Stomach (tissue), 9 donors: ENCODE results near the gene GALNT18. TPM values are rescaled to one million over a fixed set of nuclear protein-coding genes. Genes with fewer than 3 reads are reported as not detected.

ENCODE experiments used
- DNase-seq, 2 donors: peaks; one replicate each; pipeline versions ENCODE4 v3.0.0 to v3.0.0-alpha.2; 2013 to 2019
- H3K27ac ChIP-seq, 5 donors: fragments of 200-600 bp in 4 of 5; sonication (generic) in 4 of 5; one replicate each; pipeline ENCODE4 v1.5.1; 2013 to 2019; ENCODE audit warnings: mild to moderate bottlenecking in 1 of 5, moderate library complexity in 1 of 5
- H3K27me3 ChIP-seq, 3 donors: fragments of 200-600 bp; sonication (generic); one replicate each; pipeline ENCODE4 v1.5.1; 2017 to 2019; ENCODE audit warnings: mixed run types in 1 of 3
- H3K36me3 ChIP-seq, 4 donors: fragments of 200-600 bp; sonication (generic); 1 replicate in 3 of 4; 2 replicates in 1 of 4; pipeline ENCODE4 v1.5.1; 2016 to 2019
- H3K4me1 ChIP-seq, 4 donors: fragments of 200-600 bp; sonication (generic); one replicate each; pipeline ENCODE4 v1.5.1; 2016 to 2019
- H3K4me3 ChIP-seq, 4 donors: fragments of 200-600 bp; sonication (generic) in 3 of 4; one replicate each; pipeline ENCODE4 v1.5.1; 2016 to 2019; ENCODE audit warnings: mild to moderate bottlenecking in 1 of 4
- H3K9me3 ChIP-seq, 4 donors: fragments of 200-600 bp; sonication (generic); one replicate each; pipeline ENCODE4 v1.5.1; 2016 to 2019
- CTCF ChIP-seq, 7 experiments: fragments of 450-650 bp in 4 of 7; fragments of 200-600 bp in 3 of 7; sonication (generic) in 3 of 7; IDR thresholded peaks; one replicate each; pipeline ENCODE4 v1.5.1; 2016 to 2019; ENCODE audit warnings: antibody characterized with exemption in 7 of 7, control low read depth in 2 of 7, mild to moderate bottlenecking in 1 of 7
- EP300 ChIP-seq: sonication (generic); formaldehyde crosslinking; IDR thresholded peaks from one replicate; pipeline ENCODE4 v1.6.1; 2017; ENCODE audit warnings: antibody characterized with exemption
- POLR2A ChIP-seq, 4 donors: fragments of 450-650 bp; IDR thresholded peaks; one replicate each; pipeline ENCODE4 v1.6.1; 2016; ENCODE audit warnings: antibody characterized with exemption in 4 of 4, control low read depth in 2 of 4, mild to moderate bottlenecking in 1 of 4, moderate library complexity in 1 of 4
- POLR2AphosphoS5 ChIP-seq, 3 donors: sonication (generic); formaldehyde crosslinking; IDR thresholded peaks; one replicate each; pipeline ENCODE4 v1.6.1; 2016; ENCODE audit warnings: antibody characterized with exemption in 3 of 3
- WGBS, 5 donors: extraction: QIAGEN DNeasy Blood & Tissue Kit in 3 of 5; methylation state at CpG; one replicate each; pipeline versions ENCODE4 v1.1.5 to v1.1.7; 2013 to 2018; 5-methylcytosine and 5-hydroxymethylcytosine counted together
- intact Hi-C: fragments of 100-400 bp; cut with DNase I; formaldehyde crosslinking; loops from one replicate; pipeline ENCODE4 v1.15.1; 2023; ENCODE audit warnings: low total_unique reads
- polyA plus RNA-seq, 3 donors: library from polyadenylated mRNA; stranded (reverse); fragments of 200-250 nt; gene quantifications; one replicate each; pipeline ENCODE4 v1.2.3, GENCODE V29; 2013
- total RNA-seq, 5 donors: library from RNA; depleted of rRNA; stranded (reverse); fragments of >200 nt; gene quantifications; one replicate each; pipeline versions ENCODE4 v1.1.0 to v1.2.3, GENCODE V29; 2014 to 2016
- donor health status: healthy with polysubstance abuse.
- donor health status: Bipolar disorder and iron deficiency.
- donor health status: healthy.

The GALNT18 gene
- total and polyA plus RNA-seq, 8 donors = 0.58 to 16.1 (median 2.7) TPM

- 39 to 72% (median 67%) methylated on average over 4 of the region's 4 CpGs for WGBS, 5 donors
- TF ChIP-seq POLR2AphosphoS5 (IDR thresholded peaks at IDR 0.05) = no peak
- TF ChIP-seq POLR2A (IDR thresholded peaks at IDR 0.05) = no peak
- TF ChIP-seq EP300 = no peak
- no peak for TF ChIP-seq CTCF (IDR thresholded peaks at IDR 0.05)
- Histone ChIP-seq H3K27ac (no peak overlapping the region), H3K36me3 (no peaks in the 10 kb centered on the region), H3K9me3 (no peaks in the 10 kb centered on the region), H3K4me3 (no peak overlapping the region), H3K27me3 (peaks cover 0 to 6% (median 0%) of the 10 kb centered on the region in 3 donors), H3K4me1 (peaks cover 0 to 25% (median 18%) of the 10 kb centered on the region in 4 donors)
- intact Hi-C loops = no loop called here
- no peak for DNase-seq
Measured at GRCh38 chr11:11415901-11416300, 205.9 kb downstream of the GALNT18 start.

GRCh38 chr11:11414996-11415395, 206.8 kb downstream of the GALNT18 start:
- DNase-seq = no peak
- H3K4me1 ChIP-seq = peaks cover 0 to 21% (median 11%) of the 10 kb centered on the region in 4 donors
- WGBS, 5 donors = 94 to 99% (median 96%) methylated on average over 7 of the region's 7 CpGs
- no peaks in the 10 kb centered on the region for H3K9me3 ChIP-seq
- H3K27me3 ChIP-seq = peaks cover 0 to 8% (median 0%) of the 10 kb centered on the region in 3 donors
- intact Hi-C loops = no loop called here
- H3K4me3 ChIP-seq = no peak overlapping the region
- H3K36me3 ChIP-seq = no peaks in the 10 kb centered on the region
- no peak for TF ChIP-seq POLR2AphosphoS5 (IDR thresholded peaks at IDR 0.05)
- no peak for TF ChIP-seq POLR2A (IDR thresholded peaks at IDR 0.05)
- TF ChIP-seq CTCF (IDR thresholded peaks at IDR 0.05) = no peak
- TF ChIP-seq EP300 = no peak
- H3K27ac ChIP-seq = no peak overlapping the region

GRCh38 chr11:11413776-11414175, 208.0 kb downstream of the GALNT18 start:
- DNase-seq = no peak
- intact Hi-C loops = no loop called here
- WGBS, 5 donors = 84 to 92% (median 88%) methylated on average over 6 of the region's 6 CpGs

GRCh38 chr11:11411401-11411985, 210.3 kb downstream of the GALNT18 start:
- intact Hi-C loops = no loop called here
- WGBS, 5 donors = 73 to 86% (median 82%) methylated on average over 8 of the region's 8 CpGs
- Histone ChIP-seq H3K36me3 (no peaks in the 10 kb centered on the region), H3K27ac (no peak overlapping the region), H3K27me3 (peaks cover 0 to 10% (median 0%) of the 10 kb centered on the region in 3 donors), H3K4me3 (no peak overlapping the region), H3K9me3 (no peaks in the 10 kb centered on the region), H3K4me1 (peaks cover 0 to 38% (median 21%) of the 10 kb centered on the region in 4 donors)
- no peak for DNase-seq
- TF ChIP-seq EP300 (no peak), POLR2A (IDR thresholded peaks at IDR 0.05) (no peak), POLR2AphosphoS5 (IDR thresholded peaks at IDR 0.05) (no peak), CTCF (IDR thresholded peaks at IDR 0.05) (no peak)

More at GRCh38 chr11:11413776-11414175, 208.0 kb downstream of the GALNT18 start:
- no peaks in the 10 kb centered on the region for H3K9me3 ChIP-seq
- no peak overlapping the region for H3K27ac ChIP-seq
- H3K27me3 ChIP-seq = peaks cover 0 to 10% (median 0%) of the 10 kb centered on the region in 3 donors
- H3K4me3 ChIP-seq = no peak overlapping the region
- peaks cover 0 to 32% (median 13%) of the 10 kb centered on the region in 4 donors for H3K4me1 ChIP-seq
- no peaks in the 10 kb centered on the region for H3K36me3 ChIP-seq
- TF ChIP-seq EP300 = no peak
- TF ChIP-seq POLR2A (IDR thresholded peaks at IDR 0.05) = no peak
- TF ChIP-seq CTCF (IDR thresholded peaks at IDR 0.05) = no peak
- TF ChIP-seq POLR2AphosphoS5 (IDR thresholded peaks at IDR 0.05) = no peak
